GM21381 (cell line): ENCODE results near the gene EDEM3.

Experiments used
- ATAC-seq: cut with Tn5 transposase; IDR thresholded peaks from one replicate; pipeline ENCODE4 v1.9.1; 2021; ENCODE audit warnings: mild to moderate bottlenecking, moderate library complexity; ENCODE audit not compliant: unreplicated experiment

EDEM3 gene

DNA sequence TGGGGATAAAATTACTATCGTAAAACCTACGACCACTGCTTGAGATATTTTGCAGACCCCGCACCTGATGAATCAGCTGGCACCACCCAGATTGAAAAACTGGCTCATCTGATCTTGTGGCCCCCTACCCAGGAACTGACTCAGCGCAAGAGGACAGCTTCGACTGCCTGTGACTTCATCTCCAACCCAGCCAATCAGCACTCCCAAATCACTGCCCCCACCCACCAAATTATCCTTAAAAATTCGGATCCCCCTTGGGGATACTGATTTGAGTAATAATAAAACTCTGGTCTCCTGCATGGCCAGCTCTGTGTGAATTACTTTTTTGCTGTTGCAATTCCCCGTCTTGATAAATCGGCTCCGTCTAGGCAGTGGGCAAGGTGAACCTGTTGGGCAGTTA, 81.4 kb downstream of the EDEM3 start:
- no peak for ATAC-seq

DNA sequence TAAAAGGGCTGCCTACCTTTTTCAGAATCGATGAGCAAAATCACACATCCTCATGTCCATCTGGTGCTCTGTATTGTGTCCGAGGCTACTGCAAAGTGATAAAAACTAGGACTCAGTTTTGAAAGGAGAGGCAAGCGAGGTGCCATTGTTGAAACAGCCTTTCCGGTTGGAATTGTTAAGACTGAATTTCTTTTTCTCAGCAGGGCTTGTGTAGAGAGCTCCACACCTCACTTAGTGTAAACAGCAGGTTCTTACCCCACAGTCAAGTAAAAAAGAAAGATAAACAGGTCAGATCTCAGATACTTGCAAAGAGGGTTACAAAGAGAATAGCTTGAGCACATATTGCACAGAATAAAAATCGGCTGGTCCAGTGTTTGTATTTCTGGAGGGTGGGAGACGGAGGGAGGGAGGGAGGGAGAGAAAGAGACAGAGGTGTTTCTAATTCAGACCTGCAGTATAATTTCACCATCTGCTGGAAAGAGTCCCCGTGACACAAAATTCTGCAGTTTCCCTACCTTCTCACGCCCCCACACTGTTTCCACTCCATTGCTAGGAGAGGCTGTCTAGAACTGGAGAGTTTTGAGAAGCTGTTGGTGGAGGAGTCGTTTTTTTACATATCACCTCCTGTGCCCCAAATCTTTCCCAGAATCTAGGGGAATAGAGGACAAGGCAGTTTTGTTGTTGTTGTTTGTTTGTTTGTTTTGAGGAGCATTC, 82.5 kb downstream of the EDEM3 start:
- no peak for ATAC-seq

DNA sequence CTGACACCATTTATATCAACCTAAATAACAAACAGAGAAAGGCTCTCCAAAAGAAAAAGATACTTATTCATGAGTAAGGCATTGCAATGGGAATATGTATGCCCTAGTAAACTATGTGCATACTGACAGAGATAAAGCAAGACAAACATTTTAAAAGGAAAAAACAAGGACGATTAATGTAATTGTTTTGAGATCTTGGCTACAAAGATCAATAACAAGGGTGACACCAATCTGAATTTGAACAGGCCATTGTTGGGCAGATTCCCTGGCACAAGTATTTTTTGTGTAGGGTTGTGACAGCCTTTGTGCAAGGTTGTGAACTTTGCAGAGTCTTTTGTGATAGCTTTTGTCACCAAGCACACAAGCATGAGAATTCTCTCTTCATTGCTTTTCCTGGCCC, 85.3 kb downstream of the EDEM3 start:
- no peak for ATAC-seq

DNA sequence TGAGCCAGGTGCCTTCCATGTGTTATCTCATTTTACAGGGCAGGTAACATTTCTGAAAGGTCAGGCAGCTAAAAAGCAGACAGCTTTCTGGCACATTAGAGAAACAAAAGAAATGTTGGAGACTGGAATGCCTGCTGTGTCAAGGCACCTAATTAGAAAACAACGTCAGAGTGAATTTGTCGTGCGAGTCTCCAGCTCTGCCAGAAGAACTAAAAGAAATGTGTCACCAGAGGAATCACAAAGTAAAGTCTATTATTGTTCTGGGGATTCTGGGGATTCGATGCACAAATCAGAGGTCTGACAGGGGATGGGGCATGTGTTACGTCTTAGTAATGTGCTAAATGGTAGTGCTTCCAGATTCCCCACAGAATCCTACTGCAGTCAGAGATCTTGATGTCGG, 89.3 kb downstream of the EDEM3 start:
- no peak for ATAC-seq

DNA sequence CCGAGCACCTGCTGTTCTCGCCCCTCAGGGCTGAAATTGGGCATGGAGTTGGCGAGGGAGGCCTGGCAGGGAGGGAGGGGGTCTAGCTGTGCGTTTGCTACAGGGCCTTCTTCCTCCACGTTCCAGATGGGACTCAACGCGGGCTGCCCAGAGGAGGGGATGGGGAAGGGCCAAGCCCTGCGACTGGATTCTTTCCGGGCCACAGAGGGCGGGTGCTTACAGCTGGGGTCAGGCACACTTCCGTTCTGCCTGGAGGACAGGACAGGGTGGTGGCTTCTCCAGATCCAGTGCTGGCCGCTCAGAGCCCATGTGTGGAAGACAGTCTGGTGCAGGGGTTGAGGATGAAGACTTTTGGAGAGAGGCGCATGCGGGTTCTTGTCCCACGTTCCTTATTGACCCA, 90.0 kb downstream of the EDEM3 start:
- ATAC-seq = no peak

DNA sequence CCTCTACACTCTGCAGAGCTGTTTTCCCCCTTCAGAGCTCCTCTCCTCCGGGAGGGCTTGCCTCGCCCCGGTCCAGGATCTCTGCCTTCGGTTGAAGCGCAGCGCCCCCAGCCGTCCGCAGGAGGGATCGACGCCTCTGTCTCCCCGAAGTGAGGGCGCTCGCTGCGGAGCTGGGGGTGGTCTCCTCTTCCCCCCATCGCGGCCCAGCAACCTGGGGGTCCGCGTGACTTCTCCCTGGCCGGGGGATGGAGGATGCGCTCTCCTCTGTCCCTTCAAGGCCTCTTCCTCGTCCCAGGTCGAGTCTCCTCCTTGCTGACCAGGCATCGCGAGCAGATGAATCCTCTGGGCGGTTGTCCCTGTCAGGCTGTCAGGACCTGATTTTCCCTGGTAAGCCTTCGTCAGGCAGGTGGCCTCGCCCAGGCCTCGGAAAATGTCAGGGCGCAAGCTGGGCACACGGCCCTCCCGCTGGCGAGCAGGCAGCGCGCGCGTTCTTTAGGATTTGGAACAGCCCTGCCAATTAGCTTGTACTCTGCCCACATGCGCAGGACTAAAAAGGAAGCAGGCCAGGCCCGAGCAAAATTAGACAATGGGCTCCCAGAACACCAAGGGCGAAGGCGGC, 90.5 kb downstream of the EDEM3 start:
- peak; percentile 65 for ATAC-seq

DNA sequence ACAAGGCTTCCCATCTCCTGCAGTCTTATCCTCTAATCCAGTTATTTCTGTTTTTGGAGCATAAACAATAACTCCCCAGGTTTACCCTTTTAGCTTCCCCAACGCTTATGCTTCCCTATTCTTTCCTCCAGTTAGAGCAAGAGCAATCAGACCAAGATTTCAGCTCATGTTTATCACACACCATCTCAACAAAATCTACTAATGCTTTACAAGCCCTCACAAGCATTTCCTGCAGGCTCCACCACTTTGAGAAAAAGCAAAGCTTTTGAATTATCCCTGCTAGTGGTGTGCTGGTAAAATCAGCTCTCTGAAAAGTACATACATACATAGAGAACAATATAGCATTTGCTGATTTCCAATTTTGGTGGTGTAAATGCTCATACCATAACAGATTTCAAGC, 92.9 kb downstream of the EDEM3 start:
- no peak for ATAC-seq

DNA sequence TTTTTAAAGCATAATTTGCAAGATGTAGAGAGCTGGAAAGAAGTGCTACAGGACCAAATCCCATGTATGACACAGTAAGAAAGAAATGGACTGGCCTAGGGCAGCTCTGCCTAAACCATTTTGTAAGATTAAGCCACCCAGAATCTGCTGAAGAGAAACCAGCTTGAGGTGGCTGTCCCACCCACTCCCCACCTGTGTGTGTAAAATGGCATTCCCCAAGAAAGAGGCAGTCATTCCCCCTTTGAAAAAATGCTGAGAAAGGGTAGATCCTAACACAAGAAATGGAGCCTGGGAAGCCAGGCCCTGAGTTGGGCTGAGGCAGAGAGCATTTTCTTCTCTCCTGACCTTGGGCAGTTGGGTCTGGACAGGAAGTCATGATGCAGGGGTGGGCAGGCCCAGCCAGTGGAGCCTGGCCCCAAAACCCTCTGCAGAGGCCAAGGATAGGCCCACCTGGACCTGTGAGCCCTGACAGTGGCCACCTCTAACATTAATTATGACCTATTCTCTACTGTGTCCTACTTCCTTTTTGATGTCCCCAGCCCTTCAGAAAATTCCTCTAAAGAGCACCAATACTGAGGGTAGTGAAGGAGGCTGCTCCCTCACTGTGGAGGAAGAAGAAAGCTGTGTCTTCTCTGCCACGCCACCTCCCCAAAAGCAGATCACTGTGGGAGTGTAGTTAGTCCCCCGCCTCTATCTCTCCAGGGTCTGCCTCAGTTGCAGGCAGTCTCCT, 94.0 kb downstream of the EDEM3 start:
- ATAC-seq = no peak

DNA sequence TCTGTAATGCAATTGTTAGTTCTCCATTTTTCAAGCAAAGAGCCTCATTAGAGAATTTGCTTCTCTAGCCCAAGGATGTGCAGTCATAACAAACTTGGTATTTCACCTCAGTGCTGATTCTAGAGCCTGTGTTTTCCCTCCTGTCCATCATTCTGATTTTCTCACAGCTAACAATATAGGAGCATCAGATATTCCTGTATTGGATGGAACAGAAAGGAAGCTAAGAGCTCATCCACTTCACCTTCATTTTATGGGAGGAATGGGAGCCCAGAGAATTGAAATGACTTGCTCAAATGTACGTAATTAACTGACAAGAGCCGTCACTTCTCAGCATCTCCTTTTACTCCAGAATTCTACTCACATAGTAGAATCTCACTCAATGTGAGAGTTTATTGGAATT, 96.6 kb downstream of the EDEM3 start:
- no peak for ATAC-seq

DNA sequence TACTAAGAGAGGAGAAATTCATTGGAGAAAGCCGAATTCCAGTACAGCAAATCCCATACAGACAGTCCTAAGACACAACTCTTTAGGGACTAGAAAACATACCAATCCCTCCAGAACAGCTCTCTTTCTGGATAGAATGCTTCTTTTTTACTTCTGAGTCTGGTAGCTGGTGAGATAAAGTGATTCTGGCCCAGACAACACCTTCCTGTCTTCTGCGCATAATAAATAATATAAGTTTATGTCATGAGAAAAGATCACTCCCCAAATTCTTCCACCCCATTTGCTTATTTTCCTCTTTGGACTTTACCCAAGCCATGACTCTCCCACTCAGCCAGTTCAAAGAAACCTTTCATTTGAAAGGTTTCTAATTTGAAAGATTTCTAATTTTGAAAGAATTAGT, 98.4 kb downstream of the EDEM3 start:
- no peak for ATAC-seq

DNA sequence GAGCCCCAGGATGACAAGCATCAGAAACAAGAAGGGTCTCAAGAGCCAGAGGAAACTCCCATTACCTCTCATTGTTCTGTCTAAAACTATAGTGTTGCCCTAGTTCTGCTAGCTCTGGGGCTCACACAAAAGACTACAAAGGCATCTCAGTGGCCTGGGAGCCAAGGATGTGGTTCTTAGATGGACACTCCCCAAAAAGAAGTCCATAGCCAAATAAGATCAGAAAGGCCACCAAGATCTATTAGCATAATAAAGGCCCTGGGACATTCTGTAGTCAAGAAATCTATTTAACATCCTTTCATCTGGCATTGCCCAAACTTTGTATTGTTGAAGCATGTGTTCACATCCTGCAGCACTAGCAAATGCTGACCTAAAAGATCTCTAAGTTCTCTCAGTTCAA, 99.5 kb downstream of the EDEM3 start:
- no peak for ATAC-seq

DNA sequence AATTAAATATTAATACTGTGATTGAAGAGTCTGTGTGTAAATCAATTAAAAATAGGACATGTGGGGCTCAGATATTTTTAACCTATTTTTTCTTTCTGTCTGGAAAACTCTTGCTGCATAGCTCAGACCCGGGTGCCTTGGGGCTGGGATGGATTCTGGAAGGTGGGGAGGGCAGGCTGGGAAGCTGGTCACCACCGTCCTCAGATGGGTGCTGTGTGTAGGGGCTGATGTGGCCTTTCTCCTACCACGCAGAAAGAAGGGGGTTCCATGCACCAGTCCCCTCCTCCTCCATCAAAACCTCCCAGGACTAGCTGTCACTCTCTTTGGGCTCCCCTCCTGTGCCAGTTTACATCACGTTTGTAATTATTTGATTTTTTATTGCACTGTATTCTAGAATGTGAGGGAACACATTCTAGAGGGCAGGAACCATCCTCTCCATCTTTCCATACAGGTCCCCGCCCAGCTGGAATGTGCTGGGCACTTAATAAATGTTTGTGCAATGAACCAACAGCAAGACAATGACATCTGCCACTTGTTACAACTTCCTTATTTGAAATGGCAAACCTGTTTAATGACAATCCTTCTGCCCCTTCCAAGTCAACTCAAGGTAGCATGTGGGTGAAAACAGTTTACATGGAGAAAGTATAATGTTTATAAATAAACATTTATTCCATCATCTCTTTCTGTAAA, 104.3 kb downstream of the EDEM3 start:
- ATAC-seq = no peak

DNA sequence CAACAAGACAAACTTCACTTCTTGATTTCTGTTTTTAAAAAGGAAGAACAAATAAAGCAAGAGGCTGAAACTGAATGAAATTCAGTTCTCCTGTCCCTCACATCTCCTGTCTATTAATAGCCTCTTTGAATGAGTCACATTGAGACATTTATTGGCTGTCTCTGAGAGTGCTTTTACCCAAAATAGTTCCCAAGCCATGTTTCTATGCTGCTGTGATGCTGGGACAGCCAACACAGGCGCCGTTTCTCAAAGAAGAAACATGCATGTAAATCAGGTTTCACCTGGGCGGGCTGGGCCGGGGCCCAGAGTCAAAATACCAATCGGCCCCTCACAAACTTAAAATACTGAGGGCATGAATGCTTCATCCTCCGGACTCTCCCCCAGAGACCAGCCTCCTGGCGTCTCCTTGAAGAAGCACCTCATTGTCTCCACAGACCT, 105.2 kb downstream of the EDEM3 start:
- ATAC-seq = peak; percentile 85

DNA sequence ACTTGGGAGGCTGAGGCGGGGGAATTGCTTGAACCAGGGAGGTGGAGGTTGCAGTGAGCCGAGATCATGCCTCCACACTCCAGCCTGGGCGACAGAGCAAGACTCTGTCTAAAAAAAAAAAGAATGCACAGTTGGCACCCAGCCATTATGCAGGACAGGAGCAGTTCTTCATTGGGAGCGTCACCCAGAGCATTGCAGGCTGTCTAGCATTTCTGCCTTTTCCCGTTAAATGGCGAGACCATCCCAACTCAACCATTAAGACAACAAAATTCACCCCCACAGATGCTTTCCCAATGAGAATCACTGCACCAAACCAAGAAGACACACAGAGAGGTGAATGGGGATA, 105.8 kb downstream of the EDEM3 start:
- no peak for ATAC-seq

DNA sequence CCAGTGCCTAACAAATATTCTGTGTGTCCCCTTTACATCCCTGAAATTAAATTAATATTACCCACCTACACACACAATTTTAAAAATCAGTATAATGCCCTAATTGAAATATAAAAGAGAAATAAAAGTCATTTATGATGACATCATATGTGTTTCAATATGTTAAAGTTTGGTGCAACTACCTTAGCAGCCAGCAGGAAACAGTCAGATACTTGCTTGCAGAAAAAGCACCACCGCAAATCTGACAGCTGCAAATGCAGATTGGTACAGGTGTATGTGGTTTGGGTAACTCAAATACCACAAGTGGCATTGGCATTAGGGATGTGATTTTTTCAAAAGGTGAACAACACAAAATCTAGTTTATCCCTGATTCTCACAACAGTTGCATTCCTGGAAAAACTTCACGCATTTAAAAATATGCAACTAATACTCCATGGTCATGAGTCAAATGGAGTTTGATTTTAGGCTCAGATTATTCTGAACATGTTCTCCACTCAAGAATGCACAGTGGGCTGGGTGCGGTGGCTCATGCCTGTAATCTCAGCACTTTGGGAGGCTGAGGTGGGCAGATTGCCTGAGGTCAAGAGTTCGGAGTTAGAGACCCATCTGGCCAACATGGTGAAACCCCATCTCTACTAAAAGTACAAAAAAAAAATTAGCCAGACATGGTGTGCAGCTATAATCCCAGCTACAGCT, 106.3 kb downstream of the EDEM3 start:
- no peak for ATAC-seq

DNA sequence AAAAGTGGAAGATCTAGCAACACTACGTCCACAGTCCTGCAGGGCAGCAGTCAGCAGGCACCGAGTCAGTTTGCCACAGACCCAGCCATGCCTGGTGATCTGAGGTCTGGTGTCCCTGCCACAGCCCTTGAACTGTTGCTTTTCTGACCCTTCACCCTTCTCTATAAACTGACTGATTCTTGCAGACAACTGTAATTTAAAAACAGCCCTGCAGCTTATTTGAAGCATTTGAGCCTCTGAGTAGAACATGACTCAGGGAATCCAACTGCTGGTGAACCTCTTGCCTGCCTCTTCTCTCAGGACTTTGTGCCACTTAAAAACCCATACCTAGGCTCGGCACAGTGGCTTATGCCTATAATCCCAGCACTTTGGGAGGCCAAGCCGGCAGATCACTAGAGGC, 107.2 kb downstream of the EDEM3 start:
- ATAC-seq = no peak

DNA sequence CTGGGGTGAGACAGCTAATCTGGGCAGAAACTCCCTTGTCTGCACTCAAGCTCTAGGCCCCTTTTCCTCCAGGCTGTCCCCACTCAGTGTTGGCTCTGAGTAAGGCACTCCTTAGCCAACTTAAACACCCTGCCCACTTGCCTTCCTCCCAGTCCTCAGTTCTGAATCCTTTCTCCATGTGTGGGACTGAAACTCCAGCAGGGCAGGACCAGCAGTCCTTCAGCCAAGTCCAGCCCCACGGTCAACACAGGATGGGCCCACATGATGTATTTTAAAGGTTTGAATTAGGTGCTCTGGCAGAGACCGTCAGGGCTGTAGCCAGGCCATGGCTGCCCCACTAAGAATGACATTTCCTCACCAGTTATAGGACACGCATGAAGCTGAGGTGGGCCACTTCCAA, 107.8 kb downstream of the EDEM3 start:
- ATAC-seq = no peak

DNA sequence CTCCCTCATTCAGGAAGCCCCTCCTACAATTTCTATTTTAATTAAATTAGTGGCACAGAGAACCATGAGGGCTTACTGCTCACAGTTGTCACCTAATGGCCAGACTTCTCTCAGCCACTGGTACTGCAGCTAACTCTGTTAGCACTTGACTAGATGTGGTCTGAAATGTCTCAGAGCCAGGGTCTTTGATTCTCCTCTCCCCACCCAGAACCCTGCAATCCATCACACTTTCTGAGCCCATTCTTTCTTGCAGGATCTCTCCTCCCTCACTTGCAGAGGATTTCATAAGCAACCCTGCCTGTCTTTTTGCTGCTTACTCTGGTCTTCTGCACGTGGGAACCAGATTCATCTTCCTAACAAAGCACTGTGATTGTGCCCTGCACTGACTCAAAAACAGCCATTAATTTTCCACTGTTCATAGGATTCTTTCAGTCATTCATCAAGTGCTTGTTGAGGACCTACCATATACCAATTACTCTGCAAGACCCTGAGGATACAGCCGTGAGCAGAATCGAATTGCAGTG, 108.4 kb downstream of the EDEM3 start:
- no peak for ATAC-seq

DNA sequence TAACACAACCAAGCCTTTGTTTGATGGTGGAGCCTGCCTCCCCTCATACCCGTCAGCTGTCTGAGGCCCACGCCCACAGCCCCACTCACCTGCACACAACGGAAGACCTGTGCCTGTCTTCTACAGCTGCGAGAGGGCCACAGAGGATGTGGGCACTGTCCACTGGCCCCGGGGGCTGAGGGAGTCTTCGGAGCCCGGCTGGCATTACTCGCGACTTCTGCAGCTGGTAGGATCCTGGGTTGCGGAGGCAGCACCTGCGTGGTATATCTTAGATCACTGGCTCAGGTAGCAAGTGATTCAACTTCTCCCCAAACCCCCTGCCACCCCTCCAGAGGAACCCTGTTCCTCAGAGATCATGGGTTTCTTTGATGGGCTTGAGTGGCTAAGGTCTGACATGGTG, 109.9 kb downstream of the EDEM3 start:
- ATAC-seq = no peak

DNA sequence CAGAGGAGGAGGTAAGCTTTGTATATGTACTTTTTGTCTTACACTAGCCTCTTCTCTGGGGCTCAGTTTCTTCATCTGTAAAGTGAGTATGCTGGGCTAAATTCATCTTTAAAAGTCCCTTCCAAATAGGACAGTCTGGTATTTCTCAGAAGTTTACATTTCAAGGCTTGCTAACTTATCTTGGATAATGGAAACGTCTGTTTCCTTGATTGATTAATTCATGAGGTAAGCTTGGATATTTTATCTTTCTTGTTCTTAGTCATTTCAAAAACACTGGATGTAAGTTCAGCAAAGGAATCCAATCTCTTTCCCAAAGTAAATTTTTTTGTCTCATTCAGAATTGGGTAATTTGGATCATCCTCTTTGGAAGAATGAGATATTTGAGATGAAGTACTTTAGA, 111.0 kb downstream of the EDEM3 start:
- ATAC-seq = no peak

DNA sequence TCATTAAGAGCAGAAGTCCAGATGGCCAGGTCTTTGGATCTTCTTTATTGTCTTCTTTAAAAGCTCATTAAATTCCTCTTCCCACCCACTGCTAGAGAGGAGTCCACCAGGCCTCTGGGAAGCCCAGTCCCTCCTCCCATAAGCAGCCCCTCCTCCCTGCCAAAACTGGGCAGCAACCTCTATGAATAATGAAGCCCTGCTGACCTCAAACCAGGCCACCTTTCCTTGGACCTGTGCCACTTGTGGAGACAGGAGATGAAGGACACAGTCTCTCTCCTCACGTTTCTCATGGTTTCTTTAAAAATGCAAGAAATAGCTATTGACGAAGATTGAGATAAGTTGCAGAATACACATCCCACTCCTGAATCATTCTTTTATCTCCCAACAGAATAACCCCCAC, 112.8 kb downstream of the EDEM3 start:
- no peak for ATAC-seq
